Astrocyte of the spinal cord (primary cell): ENCODE results near the gene MOV10L1.

ENCODE experiments used
- DNase-seq: peaks from one replicate; pipeline ENCODE4 v3.0.0; 2011; ENCODE audit warnings: low read depth, low spot score
- H3K4me3 ChIP-seq: 2 replicates; pipeline ENCODE4 v1.5.1; 2011; ENCODE audit warnings: low read depth, mild to moderate bottlenecking, low read length, moderate library complexity
- in situ Hi-C: cut with HindIII; loops from 2 replicates; pipeline ENCODE4 v1.10.0; 2017; ENCODE audit warnings: low sequenced_read_pairs
- TF ChIP-seq, protein P1 (sequence below): IDR thresholded peaks from 2 replicates; pipeline ENCODE4 v1.5.1; 2012; ENCODE audit warnings: low read depth, mild to moderate bottlenecking, low read length, inconsistent platforms

MOV10L1 gene

GRCh38 chr22:50081426-50082196 is 8.2 kb upstream of the MOV10L1 start:
- TF ChIP-seq, protein P1, sequence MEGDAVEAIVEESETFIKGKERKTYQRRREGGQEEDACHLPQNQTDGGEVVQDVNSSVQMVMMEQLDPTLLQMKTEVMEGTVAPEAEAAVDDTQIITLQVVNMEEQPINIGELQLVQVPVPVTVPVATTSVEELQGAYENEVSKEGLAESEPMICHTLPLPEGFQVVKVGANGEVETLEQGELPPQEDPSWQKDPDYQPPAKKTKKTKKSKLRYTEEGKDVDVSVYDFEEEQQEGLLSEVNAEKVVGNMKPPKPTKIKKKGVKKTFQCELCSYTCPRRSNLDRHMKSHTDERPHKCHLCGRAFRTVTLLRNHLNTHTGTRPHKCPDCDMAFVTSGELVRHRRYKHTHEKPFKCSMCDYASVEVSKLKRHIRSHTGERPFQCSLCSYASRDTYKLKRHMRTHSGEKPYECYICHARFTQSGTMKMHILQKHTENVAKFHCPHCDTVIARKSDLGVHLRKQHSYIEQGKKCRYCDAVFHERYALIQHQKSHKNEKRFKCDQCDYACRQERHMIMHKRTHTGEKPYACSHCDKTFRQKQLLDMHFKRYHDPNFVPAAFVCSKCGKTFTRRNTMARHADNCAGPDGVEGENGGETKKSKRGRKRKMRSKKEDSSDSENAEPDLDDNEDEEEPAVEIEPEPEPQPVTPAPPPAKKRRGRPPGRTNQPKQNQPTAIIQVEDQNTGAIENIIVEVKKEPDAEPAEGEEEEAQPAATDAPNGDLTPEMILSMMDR, result no peak
- in situ Hi-C loops, result no loop called here
- no peak for DNase-seq
- H3K4me3 ChIP-seq, result no peak overlapping the region

- in situ Hi-C loops, result no loop called here
- TF ChIP-seq, protein P1, result no peak
- no peak for DNase-seq
- H3K4me3 ChIP-seq, result no peak overlapping the region
Measured at GRCh38 chr22:50082197-50082715, 7.5 kb upstream of the MOV10L1 start.

DNA sequence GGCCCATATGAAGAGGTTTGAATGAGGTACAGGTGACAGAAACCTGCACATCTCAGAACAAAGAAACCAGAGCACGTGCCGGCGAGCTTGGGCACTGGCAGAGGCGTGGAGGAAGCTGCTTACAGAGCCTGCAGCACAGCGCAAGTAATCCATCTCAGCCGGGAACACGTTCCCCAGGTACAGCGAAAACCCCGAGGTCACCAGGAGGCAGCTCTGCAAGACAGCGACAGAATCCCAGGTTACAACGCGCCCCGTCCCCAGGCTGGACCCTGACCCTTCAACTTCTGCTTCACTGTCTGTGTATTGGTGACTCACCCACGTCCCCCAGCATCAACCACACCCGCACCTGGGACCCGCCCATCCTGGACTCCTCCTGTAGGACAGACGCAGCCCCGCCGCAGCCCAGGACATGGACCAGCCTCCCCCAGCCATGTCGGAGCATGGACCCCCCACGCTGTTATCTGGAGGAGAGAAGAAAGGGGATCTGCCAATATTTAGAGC is 6.8 kb upstream of the MOV10L1 start:
- in situ Hi-C loops, result no loop called here
- DNase-seq, result no peak

DNA sequence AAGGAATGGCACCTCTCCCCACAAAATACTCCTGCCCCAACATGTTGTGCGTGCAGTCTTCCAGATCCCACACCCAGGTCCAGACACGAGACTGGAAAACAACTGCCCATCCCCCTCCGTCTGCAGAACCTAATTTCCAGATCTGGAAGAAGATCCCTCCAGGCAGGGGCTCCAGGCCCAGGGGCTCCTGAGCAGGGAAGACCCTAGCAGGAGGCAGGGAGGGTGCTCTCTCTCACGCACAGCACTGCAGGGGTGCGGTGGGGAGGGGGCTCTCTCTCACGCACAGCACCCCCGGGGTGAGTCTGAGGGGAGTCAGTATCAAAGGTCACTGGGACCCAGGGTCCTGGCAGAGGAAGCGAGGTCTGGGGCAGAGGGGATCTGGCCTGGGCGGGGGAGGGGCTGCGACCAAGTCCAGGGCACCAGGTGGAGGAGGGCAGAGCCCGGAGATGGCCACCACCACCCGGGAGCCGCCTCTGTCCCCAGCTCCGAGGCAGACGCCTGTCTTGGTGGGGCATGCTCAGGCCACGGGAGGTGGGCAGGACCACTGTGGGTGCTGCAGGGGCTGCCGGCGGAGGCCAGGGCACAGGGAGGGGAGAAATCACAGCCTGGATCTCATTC is 6.2 kb upstream of the MOV10L1 start:
- no peak overlapping the region for H3K4me3 ChIP-seq
- DNase-seq, result no peak
- in situ Hi-C loops, result no loop called here
- TF ChIP-seq, protein P1, result no peak

More for the DNA sequence above, 6.8 kb upstream of the MOV10L1 start:
- TF ChIP-seq, protein P1, result no peak
- no peak overlapping the region for H3K4me3 ChIP-seq

- no peak overlapping the region for H3K4me3 ChIP-seq
- TF ChIP-seq, protein P1, result no peak
- DNase-seq, result no peak
- in situ Hi-C loops, result no loop called here
Measured at GRCh38 chr22:50084080-50084477, 5.7 kb upstream of the MOV10L1 start.

DNA sequence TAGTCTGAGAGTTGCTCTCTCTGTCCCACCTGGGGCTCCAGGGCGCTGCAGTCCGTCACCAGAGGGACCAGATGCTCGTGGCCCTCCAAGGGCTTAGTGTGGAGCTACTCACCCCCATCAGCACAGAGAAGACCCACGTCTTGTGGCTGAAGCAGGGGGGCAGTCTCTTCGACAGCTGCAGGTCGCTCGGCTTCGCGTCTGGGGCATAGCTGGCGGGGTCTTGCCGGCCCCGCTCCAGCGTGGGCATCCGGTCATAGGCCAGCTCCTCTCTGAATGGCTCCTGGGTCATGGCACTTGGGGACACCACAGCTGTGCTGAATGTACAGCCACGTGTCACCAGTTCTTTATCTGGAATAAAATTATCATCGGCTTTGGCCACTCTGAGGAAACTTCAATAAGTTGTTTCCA is 5.2 kb upstream of the MOV10L1 start:
- no peak for DNase-seq
- H3K4me3 ChIP-seq, result no peak overlapping the region
- in situ Hi-C loops, result no loop called here
- TF ChIP-seq, protein P1, result no peak
